DMS53 treated with DMSO at 0.1 percent for 48 hours (cell line): ENCODE measurements around the gene LMCD1.

ENCODE experiments used
- DNase-seq: peaks from one replicate; lab custom pipeline; 2025; ENCODE audit not compliant: unreplicated experiment; lab: John Stamatoyannopoulos, UW

Gene LMCD1

GRCh38 chr3:8608041-8608790 is 106.6 kb downstream of the LMCD1 start:
- no peak for DNase-seq

GRCh38 chr3:8608791-8609467 is 107.3 kb downstream of the LMCD1 start:
- DNase-seq, result no peak

- no peak for DNase-seq
Observed at GRCh38 chr3:8610951-8611350, 109.3 kb downstream of the LMCD1 start.

GRCh38 chr3:8617921-8618320 is 116.3 kb downstream of the LMCD1 start:
- no peak for DNase-seq

GRCh38 chr3:8618950-8619349 is 117.3 kb downstream of the LMCD1 start:
- DNase-seq, result no peak

GRCh38 chr3:8619548-8619947 is 117.9 kb downstream of the LMCD1 start:
- no peak for DNase-seq

- no peak for DNase-seq
Observed at GRCh38 chr3:8621141-8621540, 119.5 kb downstream of the LMCD1 start.

- no peak for DNase-seq
Observed at GRCh38 chr3:8621872-8622271, 120.2 kb downstream of the LMCD1 start.

GRCh38 chr3:8622873-8623691 is 121.5 kb downstream of the LMCD1 start:
- no peak for DNase-seq

- DNase-seq, result no peak
Observed at GRCh38 chr3:8623741-8624140, 122.1 kb downstream of the LMCD1 start.
